ENCODE data around the gene LMLN.
A peak's percentile ranks its signal among the peaks of the same experiment; 100 is the strongest.
"Not testable (repeated sequence)": the region's sequence is repeated elsewhere in the genome, so short reads cannot be mapped to it uniquely, and the experiment has no call there.

Gene LMLN

GRCh38 chr3:197959891-197960693, at the start of gene LMLN:
LMLN (plus strand) TSS chr3:197960217; CDS start chr3:197960246, 29 bp downstream.
- peak; percentile 87 to 95 for DNase-seq (ENCODE audit: low read depth in 1 of 2, low spot score in 1 of 2)

- no peak for DNase-seq (ENCODE audit: low read depth in 1 of 2, low spot score in 1 of 2)
These were observed 47.1 kb upstream of the LMLN start for GRCh38 chr3:197912741-197913476.

- DNase-seq (ENCODE audit: low read depth in 1 of 2, low spot score in 1 of 2) = no peak
These were observed 46.2 kb upstream of the LMLN start for GRCh38 chr3:197913641-197914380.

GRCh38 chr3:197921429-197922275, 38.4 kb upstream of the LMLN start:
- DNase-seq (ENCODE audit: low read depth in 1 of 2, low spot score in 1 of 2) = not testable (repeated sequence)

GRCh38 chr3:197926418-197926817, 33.6 kb upstream of the LMLN start:
- DNase-seq (ENCODE audit: low read depth in 1 of 2, low spot score in 1 of 2) = no peak

GRCh38 chr3:197927578-197927977, 32.4 kb upstream of the LMLN start:
- DNase-seq (ENCODE audit: low read depth in 1 of 2, low spot score in 1 of 2) = not testable (repeated sequence)

GRCh38 chr3:197936819-197937384, 23.1 kb upstream of the LMLN start:
- DNase-seq (ENCODE audit: low read depth in 1 of 2, low spot score in 1 of 2) = no peak

- DNase-seq (ENCODE audit: low read depth in 1 of 2, low spot score in 1 of 2) = no peak
These were observed 19.2 kb upstream of the LMLN start for GRCh38 chr3:197940745-197941384.

- no peak for DNase-seq (ENCODE audit: low read depth in 1 of 2, low spot score in 1 of 2)
These were observed 17.0 kb upstream of the LMLN start for GRCh38 chr3:197942956-197943556.

- DNase-seq (ENCODE audit: low read depth in 1 of 2, low spot score in 1 of 2) = no peak
These were observed 10.7 kb upstream of the LMLN start for GRCh38 chr3:197949191-197949777.

GRCh38 chr3:197949778-197950676, 10.0 kb upstream of the LMLN start, which contains the start of gene RPL35A:
RPL35A (plus strand) TSS chr3:197950190; CDS start chr3:197950968, 778 bp downstream.
- peak; percentile 63 to 70 for DNase-seq (ENCODE audit: low read depth in 1 of 2, low spot score in 1 of 2)

- no peak for DNase-seq (ENCODE audit: low read depth in 1 of 2, low spot score in 1 of 2)
These were observed 9.3 kb upstream of the LMLN start for GRCh38 chr3:197950677-197951061.

- no peak for DNase-seq (ENCODE audit: low read depth in 1 of 2, low spot score in 1 of 2)
These were observed 8.5 kb upstream of the LMLN start for GRCh38 chr3:197951392-197951990.

GRCh38 chr3:197952440-197952839, 7.6 kb upstream of the LMLN start:
- no peak for DNase-seq (ENCODE audit: low read depth in 1 of 2, low spot score in 1 of 2)

GRCh38 chr3:197953325-197953724, 6.7 kb upstream of the LMLN start:
- no peak for DNase-seq (ENCODE audit: low read depth in 1 of 2, low spot score in 1 of 2)

- no peak for DNase-seq (ENCODE audit: low read depth in 1 of 2, low spot score in 1 of 2)
These were observed 6.1 kb upstream of the LMLN start for GRCh38 chr3:197953881-197954280.

GRCh38 chr3:197955892-197956477, 4.0 kb upstream of the LMLN start:
- no peak for DNase-seq (ENCODE audit: low read depth in 1 of 2, low spot score in 1 of 2)

Measured in stimulated activated CD4-positive, alpha-beta T cell treated with anti-CD3 and anti-CD28 coated beads, Interleukin-15, amount 100 ng/mL, for 1 hour (primary cell).